GM12801 (cell line): ENCODE data around the gene ID1.

Experiments
- CTCF ChIP-seq: IDR thresholded peaks from one replicate; pipeline ENCODE4 v1.5.1; 2011; ENCODE audit warnings: control low read depth; ENCODE audit not compliant: insufficient read length; ENCODE audit errors: extremely low read depth

Gene ID1

GRCh38 chr20:31594002-31594557 is 11.0 kb upstream of the ID1 start:
- no peak for TF ChIP-seq CTCF

GRCh38 chr20:31594558-31595379 is 10.3 kb upstream of the ID1 start:
- TF ChIP-seq CTCF, result no peak

GRCh38 chr20:31595380-31595653 is 9.8 kb upstream of the ID1 start:
- no peak for TF ChIP-seq CTCF

- TF ChIP-seq CTCF, result no peak
Observed at GRCh38 chr20:31595654-31596411, 9.3 kb upstream of the ID1 start.

GRCh38 chr20:31596831-31597480 is 8.1 kb upstream of the ID1 start:
- no peak for TF ChIP-seq CTCF

GRCh38 chr20:31597481-31597855 is 7.6 kb upstream of the ID1 start:
- no peak for TF ChIP-seq CTCF

- no peak for TF ChIP-seq CTCF
Observed at GRCh38 chr20:31602431-31602778, 2.7 kb upstream of the ID1 start.
